Spleen (tissue), 11 donors: ENCODE results near the gene UTP14C. TPM values are rescaled to one million over a fixed set of nuclear protein-coding genes. Genes with fewer than 3 reads are reported as not detected.

Experiments used
- DNase-seq: peaks from one replicate; pipeline ENCODE4 v3.0.0-alpha.2; 2020
- H3K27ac ChIP-seq, 8 donors: fragments of 200-600 bp; sonication (generic) in 7 of 8; 1 replicate in 4 of 8; 2 replicates in 4 of 8; pipeline versions ENCODE4 v1.5.0 to v1.8.0; 2016 to 2021; ENCODE audit warnings: inconsistent platforms in 4 of 8, mild to moderate bottlenecking in 4 of 8, moderate library complexity in 1 of 8
- H3K27me3 ChIP-seq, 7 donors: fragments of 200-600 bp; sonication (generic) in 6 of 7; replicated peaks in 1 of 7; 1 replicate in 4 of 7; 2 replicates in 3 of 7; pipeline versions ENCODE4 v1.5.0 to v1.8.0; 2016 to 2021; ENCODE audit warnings: inconsistent platforms in 3 of 7, mild to moderate bottlenecking in 1 of 7
- H3K36me3 ChIP-seq, 6 donors: fragments of 200-600 bp; sonication (generic) in 5 of 6; 1 replicate in 4 of 6; 2 replicates in 2 of 6; pipeline versions ENCODE4 v1.5.0 to v1.8.0; 2016 to 2021; ENCODE audit warnings: inconsistent platforms in 2 of 6
- H3K4me1 ChIP-seq, 6 donors: fragments of 200-600 bp; sonication (generic) in 5 of 6; 1 replicate in 3 of 6; 2 replicates in 3 of 6; pipeline versions ENCODE4 v1.5.0 to v1.8.0; 2016 to 2021; ENCODE audit warnings: inconsistent platforms in 3 of 6
- H3K4me3 ChIP-seq, 8 donors: fragments of 200-600 bp; sonication (generic) in 7 of 8; 1 replicate in 4 of 8; 2 replicates in 4 of 8; pipeline versions ENCODE4 v1.5.0 to v1.8.0; 2016 to 2021; ENCODE audit warnings: inconsistent platforms in 4 of 8, mild to moderate bottlenecking in 4 of 8, moderate library complexity in 2 of 8
- H3K9me3 ChIP-seq, 8 donors: fragments of 200-600 bp; sonication (generic) in 7 of 8; 1 replicate in 4 of 8; 2 replicates in 4 of 8; pipeline versions ENCODE4 v1.5.0 to v1.8.0; 2016 to 2021; ENCODE audit warnings: inconsistent platforms in 4 of 8
- POLR2A ChIP-seq, 3 donors: fragments of 450-650 bp; IDR thresholded peaks; one replicate each; pipeline ENCODE4 v1.5.1; 2017; ENCODE audit warnings: antibody characterized with exemption in 3 of 3, mild to moderate bottlenecking in 1 of 3
- POLR2AphosphoS5 ChIP-seq, 3 donors: sonication (generic); formaldehyde crosslinking; IDR thresholded peaks; one replicate each; pipeline ENCODE4 v1.5.1; 2017; ENCODE audit warnings: antibody characterized with exemption in 3 of 3
- WGBS, 5 donors: extraction: QIAGEN DNeasy Blood & Tissue Kit in 3 of 5; methylation state at CpG; one replicate each; pipeline versions ENCODE4 v1.1.5 to v1.1.7; 2013 to 2018; 5-methylcytosine and 5-hydroxymethylcytosine counted together
- intact Hi-C: fragments of 100-400 bp; cut with DNase I; formaldehyde crosslinking; loops from one replicate; pipeline ENCODE4 v1.15.0; 2023; ENCODE audit warnings: low total_unique reads
- polyA plus RNA-seq, 3 donors: library from polyadenylated mRNA; stranded (reverse); fragments of 200-250 nt; gene quantifications; one replicate each; pipeline ENCODE4 v1.2.1, GENCODE V29; 2013
- total RNA-seq, 7 donors: library from RNA; depleted of rRNA in 3 of 7; stranded (reverse); fragments of >200 nt in 3 of 7; fragmentation: NEBNext Ultra II Directional in 4 of 7; extraction: Animal tissue kit (Norgen Biotek cat#: 25700) in 4 of 7; gene quantifications; one replicate each; pipeline versions ENCODE4 v1.1.0 to v1.2.1, GENCODE V29; 2016 to 2021
- TF ChIP-seq, protein P1 (sequence below), 11 experiments: fragments of 200-600 bp in 7 of 11; fragments of 450-650 bp in 4 of 11; sonication (generic) in 4 of 11; IDR thresholded peaks in 8 of 11; conservative IDR thresholded peaks in 3 of 11; 1 replicate in 7 of 11; 2 replicates in 4 of 11; pipeline versions ENCODE4 v1.4.0 to v1.8.0; 2016 to 2021; ENCODE audit warnings: antibody characterized with exemption in 11 of 11, inconsistent platforms in 4 of 11, mild to moderate bottlenecking in 1 of 11
- donor health status: healthy with polysubstance abuse.
- donor health status: DM: no; HTN: no; CAD: no; lungs with moderate emphysema.
- donor health status: DM: no; HTN: no; CAD: no.
- donor health status: Bipolar disorder and iron deficiency.
- donor health status: healthy.
- donor health status: DM: no; HTN: no; CAD: no.
- donor health status: DM: yes; HTN: yes; CAD: no.

UTP14C gene
- total and polyA plus RNA-seq, 10 donors = 2.2 to 20.2 (median 15.0) TPM

DNA sequence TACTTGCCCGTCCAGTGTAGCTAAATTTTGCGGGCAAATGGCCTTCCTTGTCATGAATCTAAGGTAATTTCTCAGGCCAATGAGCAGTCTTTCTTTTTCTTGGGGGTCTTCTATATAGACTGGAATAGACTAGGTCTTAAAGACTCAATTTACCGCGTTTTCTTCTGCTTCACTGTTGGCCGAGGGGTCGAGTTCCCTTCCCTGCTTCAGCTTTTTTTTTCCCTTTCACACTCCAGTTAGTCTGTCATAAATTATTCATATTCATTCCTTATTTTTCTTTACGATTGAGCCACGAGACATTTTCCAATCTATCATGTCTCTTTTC is 12.0 kb upstream of the UTP14C start:
- intact Hi-C loops = loop anchor here (10.0 kb wide), 2 partner anchors 182 to 442 kb away; partner anchors contain the start of genes CKAP2 and VPS36
- Histone ChIP-seq H3K27me3 (peaks cover 0 to 33% (median 8%) of the 10 kb centered on the region in 7 donors), H3K36me3 (peaks cover 0 to 25% (median 6%) of the 10 kb centered on the region in 6 donors), H3K27ac (peak overlapping the region in 6 of 8 donors; percentile 65 to 83 (median 76)), H3K4me3 (peak overlapping the region; percentile 82 to 100 (median 98)), H3K4me1 (peaks cover 17 to 49% (median 34%) of the 10 kb centered on the region in 6 donors), H3K9me3 (no peaks in the 10 kb centered on the region)
- TF ChIP-seq, protein P1, sequence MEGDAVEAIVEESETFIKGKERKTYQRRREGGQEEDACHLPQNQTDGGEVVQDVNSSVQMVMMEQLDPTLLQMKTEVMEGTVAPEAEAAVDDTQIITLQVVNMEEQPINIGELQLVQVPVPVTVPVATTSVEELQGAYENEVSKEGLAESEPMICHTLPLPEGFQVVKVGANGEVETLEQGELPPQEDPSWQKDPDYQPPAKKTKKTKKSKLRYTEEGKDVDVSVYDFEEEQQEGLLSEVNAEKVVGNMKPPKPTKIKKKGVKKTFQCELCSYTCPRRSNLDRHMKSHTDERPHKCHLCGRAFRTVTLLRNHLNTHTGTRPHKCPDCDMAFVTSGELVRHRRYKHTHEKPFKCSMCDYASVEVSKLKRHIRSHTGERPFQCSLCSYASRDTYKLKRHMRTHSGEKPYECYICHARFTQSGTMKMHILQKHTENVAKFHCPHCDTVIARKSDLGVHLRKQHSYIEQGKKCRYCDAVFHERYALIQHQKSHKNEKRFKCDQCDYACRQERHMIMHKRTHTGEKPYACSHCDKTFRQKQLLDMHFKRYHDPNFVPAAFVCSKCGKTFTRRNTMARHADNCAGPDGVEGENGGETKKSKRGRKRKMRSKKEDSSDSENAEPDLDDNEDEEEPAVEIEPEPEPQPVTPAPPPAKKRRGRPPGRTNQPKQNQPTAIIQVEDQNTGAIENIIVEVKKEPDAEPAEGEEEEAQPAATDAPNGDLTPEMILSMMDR (IDR thresholded peaks at IDR 0.05 in 8 of 11, conservative IDR thresholded peaks at IDR 0.05 in 3 of 11) = no peak
- no peak for TF ChIP-seq POLR2A (IDR thresholded peaks at IDR 0.05)
- DNase-seq = no peak
- 0 to 1% (median 0%) methylated on average over 8 of the region's 8 CpGs for WGBS, 5 donors

GRCh38 chr13:52016296-52016695 is 8.2 kb upstream of the UTP14C start:
- Histone ChIP-seq H3K4me3 (no peak overlapping the region), H3K9me3 (no peaks in the 10 kb centered on the region), H3K27me3 (peaks cover 0 to 6% (median 0%) of the 10 kb centered on the region in 7 donors), H3K27ac (no peak overlapping the region), H3K4me1 (peaks cover 14 to 37% (median 27%) of the 10 kb centered on the region in 6 donors), H3K36me3 (peaks cover 0 to 58% (median 21%) of the 10 kb centered on the region in 6 donors)
- DNase-seq = no peak
- intact Hi-C loops = loop anchor here (10.0 kb wide), 2 partner anchors 179 to 439 kb away; partner anchors contain the start of genes CKAP2 and VPS36
- WGBS, 5 donors = 87 to 99% (median 93%) methylated on average over 2 to 3 of the region's 3 CpGs
- TF ChIP-seq, protein P1 (IDR thresholded peaks at IDR 0.05 in 8 of 11, conservative IDR thresholded peaks at IDR 0.05 in 3 of 11) = no peak
- TF ChIP-seq POLR2AphosphoS5 (IDR thresholded peaks at IDR 0.05) = no peak
- no peak for TF ChIP-seq POLR2A (IDR thresholded peaks at IDR 0.05)

DNA sequence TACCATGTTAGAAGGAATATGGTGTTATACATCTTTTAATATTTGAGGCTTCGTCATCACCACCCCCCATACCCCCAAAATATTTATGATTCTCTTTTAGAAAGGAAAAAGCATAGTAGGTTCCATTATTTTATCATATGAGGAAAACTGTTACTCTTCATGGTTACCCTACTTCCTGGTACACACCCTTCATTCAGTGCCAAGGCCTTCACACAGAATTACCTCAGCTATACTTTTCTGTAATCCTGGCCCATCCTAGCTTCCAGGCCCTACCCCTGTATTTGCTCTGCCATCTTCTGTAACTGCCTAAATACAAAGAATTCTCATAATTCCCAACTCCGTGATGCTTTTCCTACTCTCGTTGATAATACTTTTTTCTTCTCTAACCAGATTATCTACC is 4.3 kb upstream of the UTP14C start:
- intact Hi-C loops = no loop called here
- Histone ChIP-seq H3K4me3 (no peak overlapping the region), H3K36me3 (peaks cover 0 to 95% (median 40%) of the 10 kb centered on the region in 6 donors), H3K9me3 (no peaks in the 10 kb centered on the region), H3K4me1 (peaks cover 0 to 7% (median 3%) of the 10 kb centered on the region in 6 donors), H3K27ac (no peak overlapping the region), H3K27me3 (no peaks in the 10 kb centered on the region)
- 94 to 98% (median 95%) methylated on average over 3 of the region's 3 CpGs for WGBS, 5 donors
- DNase-seq = no peak
- no peak for TF ChIP-seq POLR2A (IDR thresholded peaks at IDR 0.05)
- TF ChIP-seq, protein P1 (IDR thresholded peaks at IDR 0.05 in 8 of 11, conservative IDR thresholded peaks at IDR 0.05 in 3 of 11) = no peak
- TF ChIP-seq POLR2AphosphoS5 (IDR thresholded peaks at IDR 0.05) = no peak

GRCh38 chr13:52022356-52022755 is 2.1 kb upstream of the UTP14C start:
- TF ChIP-seq, protein P1 (IDR thresholded peaks at IDR 0.05 in 8 of 11, conservative IDR thresholded peaks at IDR 0.05 in 3 of 11) = no peak
- no peak for DNase-seq
- intact Hi-C loops = no loop called here
- peaks cover 0 to 100% (median 39%) of the 10 kb centered on the region in 6 donors for H3K36me3 ChIP-seq
- 96 to 100% (median 97%) methylated on average over 2 of the region's 2 CpGs for WGBS, 5 donors
- H3K4me1 ChIP-seq = peaks cover 0 to 7% (median 1%) of the 10 kb centered on the region in 6 donors
- H3K4me3 ChIP-seq = no peak overlapping the region
- H3K27me3 ChIP-seq = no peaks in the 10 kb centered on the region
- no peaks in the 10 kb centered on the region for H3K9me3 ChIP-seq
- H3K27ac ChIP-seq = no peak overlapping the region
